Activated naive CD8-positive, alpha-beta T cell treated with anti-CD3 and anti-CD28 coated beads, Interleukin-2, amount 50 U/mL, for 24 hours (primary cell): ENCODE measurements around the gene FGF3.
A peak's percentile ranks its signal among the peaks of the same experiment; 100 is the strongest.

Experiments
- ATAC-seq: fragments of 150-1000 bp; cut with Tn5 transposase; one replicate; pipeline ENCODE4 v1.10.0; 2021
- DNase-seq: peaks from one replicate; pipeline ENCODE4 v3.0.0; 2021
- H3K27ac Mint-ChIP-seq: one replicate; pipeline ENCODE4 v1.8.0; 2021; ENCODE audit warnings: mild to moderate bottlenecking, mixed read lengths
- H3K27me3 Mint-ChIP-seq: one replicate; pipeline ENCODE4 v1.8.0; 2021; ENCODE audit warnings: mixed read lengths
- H3K36me3 Mint-ChIP-seq: one replicate; pipeline ENCODE4 v1.8.0; 2021; ENCODE audit warnings: low read depth, mixed read lengths
- H3K4me1 Mint-ChIP-seq: one replicate; pipeline ENCODE4 v1.8.0; 2021; ENCODE audit warnings: mixed read lengths
- H3K4me3 Mint-ChIP-seq: one replicate; pipeline ENCODE4 v1.8.0; 2021; ENCODE audit warnings: mild to moderate bottlenecking, moderate library complexity, mixed read lengths
- H3K9me3 Mint-ChIP-seq: one replicate; pipeline ENCODE4 v1.8.0; 2021; ENCODE audit warnings: mixed read lengths

FGF3 gene

GRCh38 chr11:69860244-69860643 lies 41.0 kb upstream of the FGF3 start:
- Mint-ChIP-seq H3K27me3 (peaks cover 39% of the 10 kb centered on the region), H3K4me3 (no peak overlapping the region), H3K9me3 (no peaks in the 10 kb centered on the region), H3K27ac (no peak overlapping the region), H3K4me1 (no peaks in the 10 kb centered on the region), H3K36me3 (no peaks in the 10 kb centered on the region)
- DNase-seq (no peak), ATAC-seq (no peak)

- Mint-ChIP-seq H3K36me3 (no peaks in the 10 kb centered on the region), H3K27me3 (peaks cover 43% of the 10 kb centered on the region), H3K27ac (no peak overlapping the region), H3K9me3 (no peaks in the 10 kb centered on the region), H3K4me3 (no peak overlapping the region), H3K4me1 (no peaks in the 10 kb centered on the region)
- ATAC-seq (no peak), DNase-seq (no peak)
These were observed 40.2 kb upstream of the FGF3 start for GRCh38 chr11:69859275-69859934.

- H3K4me3 Mint-ChIP-seq = no peak overlapping the region
These were observed 36.2 kb upstream of the FGF3 start for GRCh38 chr11:69855421-69855820.

GRCh38 chr11:69854713-69855112 lies 35.5 kb upstream of the FGF3 start:
- peaks cover 45% of the 10 kb centered on the region for H3K27me3 Mint-ChIP-seq
- no peaks in the 10 kb centered on the region for H3K36me3 Mint-ChIP-seq
- ATAC-seq = peak; percentile 36
- H3K4me3 Mint-ChIP-seq = no peak overlapping the region
- no peak overlapping the region for H3K27ac Mint-ChIP-seq
- H3K9me3 Mint-ChIP-seq = no peaks in the 10 kb centered on the region
- DNase-seq = no peak
- H3K4me1 Mint-ChIP-seq = no peaks in the 10 kb centered on the region

More at GRCh38 chr11:69855421-69855820, 36.2 kb upstream of the FGF3 start:
- DNase-seq (no peak), ATAC-seq (no peak)
- Mint-ChIP-seq H3K27ac (no peak overlapping the region), H3K36me3 (no peaks in the 10 kb centered on the region), H3K4me1 (no peaks in the 10 kb centered on the region), H3K27me3 (peaks cover 46% of the 10 kb centered on the region), H3K9me3 (no peaks in the 10 kb centered on the region)

GRCh38 chr11:69852056-69852455 lies 32.8 kb upstream of the FGF3 start:
- Mint-ChIP-seq H3K36me3 (no peaks in the 10 kb centered on the region), H3K4me1 (no peaks in the 10 kb centered on the region), H3K9me3 (no peaks in the 10 kb centered on the region), H3K27ac (no peak overlapping the region), H3K27me3 (peaks cover 40% of the 10 kb centered on the region), H3K4me3 (no peak overlapping the region)
- DNase-seq (no peak), ATAC-seq (no peak)

- no peak for DNase-seq
- ATAC-seq = no peak
- Mint-ChIP-seq H3K27me3 (peaks cover 28% of the 10 kb centered on the region), H3K4me1 (no peaks in the 10 kb centered on the region), H3K36me3 (no peaks in the 10 kb centered on the region), H3K27ac (no peak overlapping the region), H3K4me3 (no peak overlapping the region), H3K9me3 (no peaks in the 10 kb centered on the region)
These were observed 29.0 kb upstream of the FGF3 start for GRCh38 chr11:69848201-69848600.

- Mint-ChIP-seq H3K9me3 (no peaks in the 10 kb centered on the region), H3K27me3 (peaks cover 13% of the 10 kb centered on the region), H3K36me3 (no peaks in the 10 kb centered on the region), H3K4me1 (no peaks in the 10 kb centered on the region), H3K27ac (no peak overlapping the region), H3K4me3 (no peak overlapping the region)
- DNase-seq = no peak
- ATAC-seq = no peak
These were observed 25.2 kb upstream of the FGF3 start for GRCh38 chr11:69844396-69844795.

GRCh38 chr11:69843529-69843921 lies 24.3 kb upstream of the FGF3 start:
- Mint-ChIP-seq H3K36me3 (no peaks in the 10 kb centered on the region), H3K27ac (no peak overlapping the region), H3K27me3 (peaks cover 11% of the 10 kb centered on the region), H3K9me3 (no peaks in the 10 kb centered on the region), H3K4me3 (no peak overlapping the region), H3K4me1 (no peaks in the 10 kb centered on the region)
- no peak for DNase-seq
- ATAC-seq = no peak

- H3K36me3 Mint-ChIP-seq = no peaks in the 10 kb centered on the region
- ATAC-seq = no peak
- DNase-seq = no peak
- no peaks in the 10 kb centered on the region for H3K4me1 Mint-ChIP-seq
- peaks cover 12% of the 10 kb centered on the region for H3K27me3 Mint-ChIP-seq
- no peak overlapping the region for H3K27ac Mint-ChIP-seq
- H3K4me3 Mint-ChIP-seq = no peak overlapping the region
- H3K9me3 Mint-ChIP-seq = no peaks in the 10 kb centered on the region
These were observed 23.7 kb upstream of the FGF3 start for GRCh38 chr11:69842746-69843528.

GRCh38 chr11:69841859-69842698 lies 22.9 kb upstream of the FGF3 start:
- H3K27me3 Mint-ChIP-seq = peaks cover 14% of the 10 kb centered on the region
- no peak overlapping the region for H3K4me3 Mint-ChIP-seq
- no peaks in the 10 kb centered on the region for H3K36me3 Mint-ChIP-seq
- no peaks in the 10 kb centered on the region for H3K9me3 Mint-ChIP-seq
- DNase-seq (peak; percentile 28), ATAC-seq (no peak)
- no peaks in the 10 kb centered on the region for H3K4me1 Mint-ChIP-seq
- H3K27ac Mint-ChIP-seq = no peak overlapping the region

GRCh38 chr11:69841170-69841858 lies 22.1 kb upstream of the FGF3 start:
- Mint-ChIP-seq H3K36me3 (no peaks in the 10 kb centered on the region), H3K4me3 (no peak overlapping the region), H3K27ac (no peak overlapping the region), H3K27me3 (peaks cover 15% of the 10 kb centered on the region), H3K4me1 (no peaks in the 10 kb centered on the region), H3K9me3 (no peaks in the 10 kb centered on the region)
- ATAC-seq (no peak), DNase-seq (no peak)

- DNase-seq = no peak
- no peak overlapping the region for H3K27ac Mint-ChIP-seq
- ATAC-seq = no peak
These were observed 21.4 kb upstream of the FGF3 start for GRCh38 chr11:69840371-69841169.

GRCh38 chr11:69839516-69839915 lies 20.3 kb upstream of the FGF3 start:
- no peaks in the 10 kb centered on the region for H3K36me3 Mint-ChIP-seq

More at GRCh38 chr11:69840371-69841169, 21.4 kb upstream of the FGF3 start:
- Mint-ChIP-seq H3K4me1 (peaks cover 4% of the 10 kb centered on the region), H3K36me3 (no peaks in the 10 kb centered on the region), H3K4me3 (no peak overlapping the region), H3K9me3 (no peaks in the 10 kb centered on the region), H3K27me3 (peaks cover 21% of the 10 kb centered on the region)

GRCh38 chr11:69837791-69838190 lies 18.6 kb upstream of the FGF3 start:
- Mint-ChIP-seq H3K4me3 (no peak overlapping the region), H3K27me3 (peaks cover 38% of the 10 kb centered on the region), H3K36me3 (no peaks in the 10 kb centered on the region), H3K4me1 (peaks cover 7% of the 10 kb centered on the region), H3K27ac (no peak overlapping the region), H3K9me3 (no peaks in the 10 kb centered on the region)
- DNase-seq (no peak), ATAC-seq (no peak)

More at GRCh38 chr11:69839516-69839915, 20.3 kb upstream of the FGF3 start:
- DNase-seq = no peak
- Mint-ChIP-seq H3K27me3 (peaks cover 27% of the 10 kb centered on the region), H3K4me1 (peaks cover 7% of the 10 kb centered on the region), H3K27ac (no peak overlapping the region), H3K9me3 (no peaks in the 10 kb centered on the region), H3K4me3 (no peak overlapping the region)
- ATAC-seq = no peak
